Keratinocyte (primary cell): ENCODE results near the gene SOX8. TPM values are rescaled to one million over a fixed set of nuclear protein-coding genes. Genes with fewer than 3 reads are reported as not detected.
"Not testable (repeated sequence)": the region's sequence is repeated elsewhere in the genome, so short reads cannot be mapped to it uniquely, and the experiment has no call there.

Source experiments
- DNase-seq: peaks from one replicate; pipeline ENCODE4 v3.0.0-alpha.2; 2011; ENCODE audit warnings: low read depth, missing footprints, low spot score
- FAIRE-seq: peaks from 2 replicates; lab custom pipeline; 2011; peaks lifted over from hg19 to GRCh38; lab: Jason Lieb, UNC
- H2AFZ ChIP-seq: 2 replicates; pipeline ENCODE4 v1.6.0; 2012; ENCODE audit warnings: low read length, control low read depth, inconsistent platforms; ENCODE audit not compliant: control insufficient read depth
- H3K27ac ChIP-seq: 2 replicates; pipeline ENCODE4 v1.5.1; 2011; ENCODE audit warnings: low read length; ENCODE audit not compliant: control insufficient read depth, insufficient read depth
- H3K27me3 ChIP-seq: 3 replicates; pipeline ENCODE4 v1.6.0; 2011; ENCODE audit warnings: low read length; ENCODE audit not compliant: control insufficient read depth, insufficient read depth; ENCODE audit errors: extremely low read depth
- H3K36me3 ChIP-seq, 2 experiments: 2 replicates in 1 of 2; 3 replicates in 1 of 2; pipeline ENCODE4 v1.5.1; 2011; ENCODE audit warnings: low read length in 2 of 2, mild to moderate bottlenecking in 1 of 2; ENCODE audit not compliant: control insufficient read depth in 2 of 2, insufficient read depth in 2 of 2; ENCODE audit errors: extremely low read depth in 1 of 2
- H3K4me1 ChIP-seq: 3 replicates; pipeline ENCODE4 v1.5.1; 2011; ENCODE audit warnings: low read length; ENCODE audit not compliant: control insufficient read depth, insufficient read depth; ENCODE audit errors: extremely low read depth
- H3K4me2 ChIP-seq: 3 replicates; pipeline ENCODE4 v1.6.0; 2011; ENCODE audit warnings: low read depth, low read length; ENCODE audit not compliant: control insufficient read depth, insufficient read depth; ENCODE audit errors: extremely low read depth
- H3K4me3 ChIP-seq, 3 experiments: fragments of 200-600 bp in 1 of 3; sonication (generic) in 1 of 3; 2 replicates in 2 of 3; 3 replicates in 1 of 3; pipeline ENCODE4 v1.5.1; 2011 to 2016; ENCODE audit warnings: low read length in 3 of 3, mild to moderate bottlenecking in 3 of 3, control low read depth in 2 of 3, inconsistent platforms in 1 of 3, low read depth in 1 of 3, mixed read lengths in 1 of 3, mixed run types in 1 of 3, moderate library complexity in 1 of 3; ENCODE audit not compliant: control insufficient read depth in 2 of 3, insufficient read depth in 2 of 3; ENCODE audit errors: extremely low read depth in 1 of 3
- H3K79me2 ChIP-seq: 2 replicates; pipeline ENCODE4 v1.6.0; 2012; ENCODE audit warnings: low read length; ENCODE audit not compliant: control insufficient read depth, insufficient read depth
- H3K9ac ChIP-seq: 3 replicates; pipeline ENCODE4 v1.6.0; 2011; ENCODE audit warnings: low read length; ENCODE audit not compliant: control insufficient read depth, insufficient read depth; ENCODE audit errors: extremely low read depth
- H3K9me1 ChIP-seq: 3 replicates; pipeline ENCODE4 v1.6.0; 2011; ENCODE audit warnings: low read length; ENCODE audit not compliant: control insufficient read depth, insufficient read depth; ENCODE audit errors: extremely low read depth
- H3K9me3 ChIP-seq: 2 replicates; pipeline ENCODE4 v1.5.1; 2012; ENCODE audit warnings: low read depth, low read length; ENCODE audit not compliant: control insufficient read depth
- H4K20me1 ChIP-seq: 3 replicates; pipeline ENCODE4 v1.6.0; 2011; ENCODE audit warnings: low read length; ENCODE audit not compliant: control insufficient read depth, insufficient read depth; ENCODE audit errors: extremely low read depth
- EZH2 ChIP-seq: IDR thresholded peaks from one replicate; pipeline ENCODE4 v1.6.1; 2012; ENCODE audit warnings: inconsistent platforms, mild to moderate bottlenecking, low read length, moderate library complexity
- dilution Hi-C: fragments of 300-500 bp; cut with MboI; formaldehyde crosslinking; loops from one replicate; pipeline ENCODE4 v1.7.0; 2020; ENCODE audit warnings: low sequenced_read_pairs; ENCODE audit not compliant: extremely low pct_ligation_motif_present
- polyA plus RNA-seq, 5 experiments: library from polyadenylated mRNA; depleted of rRNA in 3 of 5; stranded (reverse) in 3 of 5; stranded (forward) in 1 of 5; unstranded in 1 of 5; fragments of >200 nt; gene quantifications; 1 replicate in 1 of 5; 2 replicates in 3 of 5; 3 replicates in 1 of 5; pipeline versions ENCODE4 v1.2.1 to v1.2.3, GENCODE V29; 2011 to 2012; ENCODE audit warnings: missing spikeins in 2 of 5, low read depth in 1 of 5, low replicate concordance in 1 of 5
- TF ChIP-seq, protein P1 (sequence below), 3 experiments: IDR thresholded peaks in 1 of 3; conservative IDR thresholded peaks in 1 of 3; optimal IDR thresholded peaks in 1 of 3; 2 replicates in 2 of 3; 3 replicates in 1 of 3; pipeline versions ENCODE3 to v1.5.1; 2011; ENCODE audit warnings: low read length in 3 of 3, mild to moderate bottlenecking in 3 of 3, moderate library complexity in 2 of 3, control low read depth in 1 of 3, inconsistent platforms in 1 of 3; ENCODE audit not compliant: insufficient read depth in 2 of 3; ENCODE audit errors: extremely low read depth in 1 of 3

The SOX8 gene
- polyA plus RNA-seq, 1 donor (not counting 4 experiments of a cell fraction or from before 2014, with no cell fraction given): 0.03 TPM

DNA sequence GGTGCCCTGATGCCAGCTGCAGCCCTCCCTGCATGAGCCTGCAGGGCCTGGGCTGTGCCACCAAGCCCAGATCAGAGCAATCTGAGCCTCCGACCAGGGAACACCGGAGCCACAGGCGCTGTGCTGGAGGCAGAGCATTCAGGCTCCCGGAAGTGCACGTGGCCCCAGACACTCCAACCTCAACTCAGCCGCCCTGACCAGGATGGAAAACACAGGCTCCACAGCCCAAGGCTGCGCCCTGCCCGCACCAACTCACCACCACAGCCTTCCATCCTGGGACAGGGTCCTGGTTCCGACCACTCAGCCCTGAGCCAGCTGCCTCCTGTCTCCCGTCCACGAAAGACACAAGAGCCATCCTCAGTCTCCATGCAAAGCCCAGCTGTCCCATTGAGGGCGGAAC, 29.2 kb upstream of the SOX8 start:
- Histone ChIP-seq H3K36me3 (no peaks in the 10 kb centered on the region), H3K9me1 (no peaks in the 10 kb centered on the region), H3K27me3 (no peaks in the 10 kb centered on the region), H3K4me3 (no peak overlapping the region), H3K9ac (no peak overlapping the region), H3K27ac (no peak overlapping the region), H3K79me2 (no peaks in the 10 kb centered on the region), H3K4me2 (no peak overlapping the region), H3K9me3 (peaks cover 2% of the 10 kb centered on the region), H2AFZ (no peak overlapping the region), H3K4me1 (no peaks in the 10 kb centered on the region), H4K20me1 (no peaks in the 10 kb centered on the region)
- dilution Hi-C loops: no loop called here
- TF ChIP-seq EZH2: no peak
- TF ChIP-seq, protein P1, sequence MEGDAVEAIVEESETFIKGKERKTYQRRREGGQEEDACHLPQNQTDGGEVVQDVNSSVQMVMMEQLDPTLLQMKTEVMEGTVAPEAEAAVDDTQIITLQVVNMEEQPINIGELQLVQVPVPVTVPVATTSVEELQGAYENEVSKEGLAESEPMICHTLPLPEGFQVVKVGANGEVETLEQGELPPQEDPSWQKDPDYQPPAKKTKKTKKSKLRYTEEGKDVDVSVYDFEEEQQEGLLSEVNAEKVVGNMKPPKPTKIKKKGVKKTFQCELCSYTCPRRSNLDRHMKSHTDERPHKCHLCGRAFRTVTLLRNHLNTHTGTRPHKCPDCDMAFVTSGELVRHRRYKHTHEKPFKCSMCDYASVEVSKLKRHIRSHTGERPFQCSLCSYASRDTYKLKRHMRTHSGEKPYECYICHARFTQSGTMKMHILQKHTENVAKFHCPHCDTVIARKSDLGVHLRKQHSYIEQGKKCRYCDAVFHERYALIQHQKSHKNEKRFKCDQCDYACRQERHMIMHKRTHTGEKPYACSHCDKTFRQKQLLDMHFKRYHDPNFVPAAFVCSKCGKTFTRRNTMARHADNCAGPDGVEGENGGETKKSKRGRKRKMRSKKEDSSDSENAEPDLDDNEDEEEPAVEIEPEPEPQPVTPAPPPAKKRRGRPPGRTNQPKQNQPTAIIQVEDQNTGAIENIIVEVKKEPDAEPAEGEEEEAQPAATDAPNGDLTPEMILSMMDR (optimal IDR thresholded peaks at IDR 0.05 in 1 of 3, IDR thresholded peaks at IDR 0.05 in 1 of 3, conservative IDR thresholded peaks at IDR 0.05 in 1 of 3; ENCODE audit: extremely low read depth in 1 of 3, insufficient read depth in 2 of 3, low read length in 3 of 3): no peak
- FAIRE-seq (no peak), DNase-seq (no peak)

DNA sequence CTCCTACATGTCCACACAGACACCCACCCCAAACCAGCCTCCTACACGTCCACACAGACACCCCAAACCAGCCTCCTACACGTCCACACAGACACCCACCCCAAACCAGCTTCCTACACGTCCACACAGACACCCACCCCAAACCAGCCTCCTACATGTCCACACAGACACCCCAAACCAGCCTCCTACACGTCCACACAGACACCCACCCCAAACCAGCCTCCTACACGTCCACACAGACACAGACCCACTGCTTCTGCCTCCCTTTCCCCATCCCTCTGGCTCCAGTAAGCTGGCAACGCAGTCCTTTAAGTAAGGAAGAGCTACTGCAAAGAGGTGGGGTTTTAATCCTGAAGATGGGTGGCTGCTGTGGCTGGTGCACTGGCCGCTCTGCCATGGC, 27.8 kb upstream of the SOX8 start:
- H3K79me2 ChIP-seq, H3K27me3 ChIP-seq, H3K9me1 ChIP-seq, dilution Hi-C loops, H3K4me3 ChIP-seq, H4K20me1 ChIP-seq, H3K9me3 ChIP-seq, H3K27ac ChIP-seq, DNase-seq, H3K4me1 ChIP-seq, H2AFZ ChIP-seq, H3K4me2 ChIP-seq, H3K9ac ChIP-seq, H3K36me3 ChIP-seq: not testable (repeated sequence)
- peak; percentile 43 for FAIRE-seq

DNA sequence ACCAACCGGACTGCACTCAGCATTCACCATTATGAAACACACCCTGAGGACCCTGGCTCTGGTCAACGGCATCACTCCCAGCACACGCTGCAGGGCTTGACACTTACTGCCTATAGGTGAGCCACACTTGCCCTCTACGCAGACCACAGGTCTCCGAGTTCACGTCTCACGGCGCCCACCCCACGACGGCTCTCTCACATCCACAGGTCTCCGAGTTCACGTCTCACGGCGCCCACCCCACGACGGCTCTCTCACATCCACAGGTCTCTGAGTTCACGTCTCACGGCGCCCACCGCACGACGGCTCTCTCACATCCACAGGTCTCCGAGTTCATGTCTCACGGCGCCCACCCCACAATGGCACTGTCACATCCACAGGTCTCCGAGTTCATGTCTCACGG, 25.8 kb upstream of the SOX8 start:
- H3K9ac ChIP-seq, DNase-seq, FAIRE-seq, H3K79me2 ChIP-seq, H3K27ac ChIP-seq, H3K4me3 ChIP-seq, H3K4me1 ChIP-seq, H3K27me3 ChIP-seq, dilution Hi-C loops, H3K9me3 ChIP-seq, H2AFZ ChIP-seq, H3K4me2 ChIP-seq, H3K9me1 ChIP-seq, H4K20me1 ChIP-seq, H3K36me3 ChIP-seq: not testable (repeated sequence)
